AG04450 (cell line): ENCODE data around the gene AURKAIP1. TPM values are rescaled to one million over a fixed set of nuclear protein-coding genes. Genes with fewer than 3 reads are reported as not detected.
"Not testable (repeated sequence)": the region's sequence is repeated elsewhere in the genome, so short reads cannot be mapped to it uniquely, and the experiment has no call there.

Source experiments
- CTCF ChIA-PET: fragments of 300-600, 350-600 bp; formaldehyde crosslinking; extraction: SDS; loops from one replicate; lab custom pipeline; 2022; ENCODE audit warnings: antibody characterized with exemption, inconsistent platforms; lab: Charles Lee
- POLR2A ChIA-PET: fragments of 350-600 bp; formaldehyde crosslinking; extraction: SDS; loops from one replicate; lab custom pipeline; 2021; ENCODE audit warnings: antibody characterized with exemption, inconsistent platforms; lab: Yijun Ruan, JAX
- DNase-seq: peaks from one replicate; pipeline ENCODE4 v3.0.0-alpha.2; 2011; ENCODE audit warnings: low read depth, low spot score
- H3K27ac ChIP-seq: one replicate; pipeline ENCODE4 v1.5.1; 2012; ENCODE audit warnings: low read depth, low read length, control low read depth
- H3K27me3 ChIP-seq: one replicate; pipeline ENCODE4 v1.6.0; 2012; ENCODE audit warnings: low read length; ENCODE audit not compliant: control insufficient read depth, insufficient read depth
- H3K4me3 ChIP-seq: 2 replicates; pipeline ENCODE4 v1.5.1; 2011; ENCODE audit warnings: mild to moderate bottlenecking, low read depth, low read length, control low read depth
- H3K9me3 ChIP-seq: 2 replicates; pipeline ENCODE4 v1.5.1; 2012; ENCODE audit warnings: low read length; ENCODE audit not compliant: control insufficient read depth, insufficient read depth
- polyA plus RNA-seq: library from polyadenylated mRNA; depleted of rRNA; stranded (reverse); fragments of >200 nt; gene quantifications from 2 replicates; pipeline ENCODE4 v1.2.3, GENCODE V29; 2011
- TF ChIP-seq, protein P1 (sequence below): IDR thresholded peaks from 2 replicates; pipeline ENCODE4 v1.5.1; 2011; ENCODE audit warnings: low read depth, low read length, control low read depth, inconsistent platforms

AURKAIP1 gene
- polyA plus RNA-seq, 1 experiment = 54.3 TPM

- TF ChIP-seq, protein P1, sequence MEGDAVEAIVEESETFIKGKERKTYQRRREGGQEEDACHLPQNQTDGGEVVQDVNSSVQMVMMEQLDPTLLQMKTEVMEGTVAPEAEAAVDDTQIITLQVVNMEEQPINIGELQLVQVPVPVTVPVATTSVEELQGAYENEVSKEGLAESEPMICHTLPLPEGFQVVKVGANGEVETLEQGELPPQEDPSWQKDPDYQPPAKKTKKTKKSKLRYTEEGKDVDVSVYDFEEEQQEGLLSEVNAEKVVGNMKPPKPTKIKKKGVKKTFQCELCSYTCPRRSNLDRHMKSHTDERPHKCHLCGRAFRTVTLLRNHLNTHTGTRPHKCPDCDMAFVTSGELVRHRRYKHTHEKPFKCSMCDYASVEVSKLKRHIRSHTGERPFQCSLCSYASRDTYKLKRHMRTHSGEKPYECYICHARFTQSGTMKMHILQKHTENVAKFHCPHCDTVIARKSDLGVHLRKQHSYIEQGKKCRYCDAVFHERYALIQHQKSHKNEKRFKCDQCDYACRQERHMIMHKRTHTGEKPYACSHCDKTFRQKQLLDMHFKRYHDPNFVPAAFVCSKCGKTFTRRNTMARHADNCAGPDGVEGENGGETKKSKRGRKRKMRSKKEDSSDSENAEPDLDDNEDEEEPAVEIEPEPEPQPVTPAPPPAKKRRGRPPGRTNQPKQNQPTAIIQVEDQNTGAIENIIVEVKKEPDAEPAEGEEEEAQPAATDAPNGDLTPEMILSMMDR = no peak
- no peak overlapping the region for H3K4me3 ChIP-seq
- ChIA-PET CTCF (no interaction called here), POLR2A (no interaction called here)
- no peak for DNase-seq
- no peak overlapping the region for H3K27ac ChIP-seq
- no peaks in the 10 kb centered on the region for H3K27me3 ChIP-seq
- H3K9me3 ChIP-seq = no peaks in the 10 kb centered on the region; the same call in 1 of the 2 replicates
Observed at GRCh38 chr1:1419363-1419812, 44.4 kb upstream of the AURKAIP1 start.

- Histone ChIP-seq H3K4me3 (no peak overlapping the region), H3K9me3 (no peaks in the 10 kb centered on the region; the same call in 1 of the 2 replicates), H3K27me3 (no peaks in the 10 kb centered on the region), H3K27ac (no peak overlapping the region)
- ChIA-PET POLR2A (no interaction called here), CTCF (no interaction called here)
- DNase-seq = no peak
- TF ChIP-seq, protein P1 = no peak
Observed at GRCh38 chr1:1418464-1419362, 43.7 kb upstream of the AURKAIP1 start.

GRCh38 chr1:1417825-1418463 is 42.9 kb upstream of the AURKAIP1 start:
- DNase-seq, H3K9me3 ChIP-seq, POLR2A ChIA-PET, H3K27ac ChIP-seq, H3K27me3 ChIP-seq, H3K4me3 ChIP-seq, CTCF ChIA-PET: not testable (repeated sequence)

GRCh38 chr1:1417396-1417795 is 42.4 kb upstream of the AURKAIP1 start:
- H3K27ac ChIP-seq, H3K4me3 ChIP-seq, DNase-seq, POLR2A ChIA-PET, CTCF ChIA-PET, H3K9me3 ChIP-seq, H3K27me3 ChIP-seq: not testable (repeated sequence)

GRCh38 chr1:1415751-1416150 is 40.7 kb upstream of the AURKAIP1 start:
- CTCF ChIA-PET = interaction anchor here (1.6 kb wide), 1 partner anchor 26 kb away, joined by 5 read pairs; no protein-coding TSS in a partner anchor
- peaks cover 15% of the 10 kb centered on the region for H3K9me3 ChIP-seq
- H3K27ac ChIP-seq = no peak overlapping the region
- no peak for DNase-seq
- TF ChIP-seq, protein P1 = no peak
- POLR2A ChIA-PET = interaction anchor here (0.6 to 0.7 kb wide), 2 partner anchors 16 to 216 kb away, joined by 3 to 4 read pairs; no protein-coding TSS in a partner anchor
- no peak overlapping the region for H3K4me3 ChIP-seq
- no peaks in the 10 kb centered on the region for H3K27me3 ChIP-seq

GRCh38 chr1:1412311-1412902 is 37.4 kb upstream of the AURKAIP1 start:
- H3K27me3 ChIP-seq, CTCF ChIA-PET, POLR2A ChIA-PET, DNase-seq, H3K27ac ChIP-seq, H3K4me3 ChIP-seq: not testable (repeated sequence)
- H3K9me3 ChIP-seq = peaks cover 15% of the 10 kb centered on the region
